Measurements from ENCODE around the gene RNASE9.
A peak's percentile ranks its signal among the peaks of the same experiment; 100 is the strongest.
"Not testable (repeated sequence)": the region's sequence is repeated elsewhere in the genome, so short reads cannot be mapped to it uniquely, and the experiment has no call there.

RNASE9 gene

GRCh38 chr14:20572382-20572990 lies 11.6 kb upstream of the RNASE9 start:
- not testable (repeated sequence) for DNase-seq

- DNase-seq, result not testable (repeated sequence)
Measured at GRCh38 chr14:20570720-20571119, 9.9 kb upstream of the RNASE9 start.

GRCh38 chr14:20569865-20570264 lies 9.0 kb upstream of the RNASE9 start:
- not testable (repeated sequence) for DNase-seq

- no peak for DNase-seq
Measured at GRCh38 chr14:20569066-20569465, 8.2 kb upstream of the RNASE9 start.

GRCh38 chr14:20568393-20568792 lies 7.5 kb upstream of the RNASE9 start:
- DNase-seq, result no peak

- DNase-seq, result not testable (repeated sequence)
Measured at GRCh38 chr14:20567199-20567598, 6.4 kb upstream of the RNASE9 start.

GRCh38 chr14:20564501-20564997 lies 3.7 kb upstream of the RNASE9 start:
- no peak for DNase-seq

GRCh38 chr14:20563971-20564370 lies 3.1 kb upstream of the RNASE9 start:
- no peak for DNase-seq

- DNase-seq, result no peak
Measured at GRCh38 chr14:20559461-20559904, 1.4 kb downstream of the RNASE9 start.

- DNase-seq, result no peak
Measured at GRCh38 chr14:20557212-20557542, 3.7 kb downstream of the RNASE9 start.

- DNase-seq, result no peak
Measured at GRCh38 chr14:20556500-20557211, 4.2 kb downstream of the RNASE9 start.

GRCh38 chr14:20555845-20556244 lies 5.0 kb downstream of the RNASE9 start:
- DNase-seq, result no peak

GRCh38 chr14:20553024-20553423 lies 7.8 kb downstream of the RNASE9 start:
- no peak for DNase-seq

- no peak for DNase-seq
Measured at GRCh38 chr14:20551606-20552005, 9.2 kb downstream of the RNASE9 start.

GRCh38 chr14:20550926-20551325 lies 9.9 kb downstream of the RNASE9 start:
- DNase-seq, result no peak

GRCh38 chr14:20548414-20549158 lies 12.3 kb downstream of the RNASE9 start:
- no peak for DNase-seq

- DNase-seq, result no peak
Measured at GRCh38 chr14:20546877-20547276, 14.0 kb downstream of the RNASE9 start.

GRCh38 chr14:20539906-20540305 lies 20.9 kb downstream of the RNASE9 start:
- DNase-seq, result no peak

GRCh38 chr14:20530771-20531571 lies 29.9 kb downstream of the RNASE9 start:
- DNase-seq, result peak; percentile 11

- no peak for DNase-seq
Measured at GRCh38 chr14:20529806-20530205, 31.0 kb downstream of the RNASE9 start.

- DNase-seq, result no peak
Measured at GRCh38 chr14:20524027-20524426, 36.8 kb downstream of the RNASE9 start.

GRCh38 chr14:20522332-20522731 lies 38.5 kb downstream of the RNASE9 start:
- DNase-seq, result no peak

- DNase-seq, result no peak
Measured at GRCh38 chr14:20516921-20517320, 43.9 kb downstream of the RNASE9 start.
